ENCODE results near the gene PPP5C.

The PPP5C gene, protein sequence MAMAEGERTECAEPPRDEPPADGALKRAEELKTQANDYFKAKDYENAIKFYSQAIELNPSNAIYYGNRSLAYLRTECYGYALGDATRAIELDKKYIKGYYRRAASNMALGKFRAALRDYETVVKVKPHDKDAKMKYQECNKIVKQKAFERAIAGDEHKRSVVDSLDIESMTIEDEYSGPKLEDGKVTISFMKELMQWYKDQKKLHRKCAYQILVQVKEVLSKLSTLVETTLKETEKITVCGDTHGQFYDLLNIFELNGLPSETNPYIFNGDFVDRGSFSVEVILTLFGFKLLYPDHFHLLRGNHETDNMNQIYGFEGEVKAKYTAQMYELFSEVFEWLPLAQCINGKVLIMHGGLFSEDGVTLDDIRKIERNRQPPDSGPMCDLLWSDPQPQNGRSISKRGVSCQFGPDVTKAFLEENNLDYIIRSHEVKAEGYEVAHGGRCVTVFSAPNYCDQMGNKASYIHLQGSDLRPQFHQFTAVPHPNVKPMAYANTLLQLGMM

DNA sequence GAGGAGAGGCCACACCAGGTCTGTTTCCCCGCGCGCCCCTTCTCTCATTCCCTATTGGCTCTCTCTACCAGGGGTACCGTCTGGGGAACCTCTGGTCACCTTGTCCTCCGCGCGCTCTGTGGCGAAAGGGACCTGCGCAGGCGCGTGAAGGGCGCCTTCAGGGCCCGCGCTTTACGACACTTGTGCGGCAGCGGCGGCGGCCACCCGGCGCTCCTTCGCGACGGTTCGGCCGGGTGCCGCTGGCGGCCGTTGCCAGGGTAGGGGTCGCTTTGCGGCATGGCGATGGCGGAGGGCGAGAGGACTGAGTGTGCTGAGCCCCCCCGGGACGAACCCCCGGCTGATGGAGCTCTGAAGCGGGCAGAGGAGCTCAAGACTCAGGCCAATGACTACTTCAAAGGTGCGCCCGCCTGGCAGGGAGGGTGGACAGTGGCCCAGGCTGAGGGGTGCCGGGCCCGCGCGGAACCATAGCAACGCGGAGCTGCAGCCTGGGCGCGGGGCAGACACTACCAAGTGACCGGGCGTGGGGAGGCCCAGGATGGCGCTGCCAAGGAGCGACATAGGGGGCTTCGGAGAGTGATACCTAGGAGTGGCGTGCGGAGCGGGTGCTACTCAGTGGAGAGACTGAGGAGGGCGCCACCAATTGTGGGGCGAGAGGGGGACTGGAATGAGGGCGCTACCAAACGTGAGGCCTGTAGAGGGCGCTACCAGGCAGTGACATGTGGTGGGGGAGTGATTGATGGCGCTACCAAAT, at the start of gene PPP5C:
Gene PPP5C, plus strand, starts transcription at position 267 of the 751 bp plus-strand sequence. Its CDS starts 10 bp downstream, at position 277.
- TF ChIP-seq, protein P1, sequence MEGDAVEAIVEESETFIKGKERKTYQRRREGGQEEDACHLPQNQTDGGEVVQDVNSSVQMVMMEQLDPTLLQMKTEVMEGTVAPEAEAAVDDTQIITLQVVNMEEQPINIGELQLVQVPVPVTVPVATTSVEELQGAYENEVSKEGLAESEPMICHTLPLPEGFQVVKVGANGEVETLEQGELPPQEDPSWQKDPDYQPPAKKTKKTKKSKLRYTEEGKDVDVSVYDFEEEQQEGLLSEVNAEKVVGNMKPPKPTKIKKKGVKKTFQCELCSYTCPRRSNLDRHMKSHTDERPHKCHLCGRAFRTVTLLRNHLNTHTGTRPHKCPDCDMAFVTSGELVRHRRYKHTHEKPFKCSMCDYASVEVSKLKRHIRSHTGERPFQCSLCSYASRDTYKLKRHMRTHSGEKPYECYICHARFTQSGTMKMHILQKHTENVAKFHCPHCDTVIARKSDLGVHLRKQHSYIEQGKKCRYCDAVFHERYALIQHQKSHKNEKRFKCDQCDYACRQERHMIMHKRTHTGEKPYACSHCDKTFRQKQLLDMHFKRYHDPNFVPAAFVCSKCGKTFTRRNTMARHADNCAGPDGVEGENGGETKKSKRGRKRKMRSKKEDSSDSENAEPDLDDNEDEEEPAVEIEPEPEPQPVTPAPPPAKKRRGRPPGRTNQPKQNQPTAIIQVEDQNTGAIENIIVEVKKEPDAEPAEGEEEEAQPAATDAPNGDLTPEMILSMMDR (IDR thresholded peaks at IDR 0.05; ENCODE audit: low read depth, low read length): peak; percentile 95
- DNase-seq (ENCODE audit: low read depth, low spot score): peak; percentile 95
- in situ Hi-C loops (cut with HindIII; ENCODE audit: low sequenced_read_pairs): no loop called here
- H3K4me3 ChIP-seq (ENCODE audit: low read depth, low read length): peak within 1 kb of the TSS; percentile 92

DNA sequence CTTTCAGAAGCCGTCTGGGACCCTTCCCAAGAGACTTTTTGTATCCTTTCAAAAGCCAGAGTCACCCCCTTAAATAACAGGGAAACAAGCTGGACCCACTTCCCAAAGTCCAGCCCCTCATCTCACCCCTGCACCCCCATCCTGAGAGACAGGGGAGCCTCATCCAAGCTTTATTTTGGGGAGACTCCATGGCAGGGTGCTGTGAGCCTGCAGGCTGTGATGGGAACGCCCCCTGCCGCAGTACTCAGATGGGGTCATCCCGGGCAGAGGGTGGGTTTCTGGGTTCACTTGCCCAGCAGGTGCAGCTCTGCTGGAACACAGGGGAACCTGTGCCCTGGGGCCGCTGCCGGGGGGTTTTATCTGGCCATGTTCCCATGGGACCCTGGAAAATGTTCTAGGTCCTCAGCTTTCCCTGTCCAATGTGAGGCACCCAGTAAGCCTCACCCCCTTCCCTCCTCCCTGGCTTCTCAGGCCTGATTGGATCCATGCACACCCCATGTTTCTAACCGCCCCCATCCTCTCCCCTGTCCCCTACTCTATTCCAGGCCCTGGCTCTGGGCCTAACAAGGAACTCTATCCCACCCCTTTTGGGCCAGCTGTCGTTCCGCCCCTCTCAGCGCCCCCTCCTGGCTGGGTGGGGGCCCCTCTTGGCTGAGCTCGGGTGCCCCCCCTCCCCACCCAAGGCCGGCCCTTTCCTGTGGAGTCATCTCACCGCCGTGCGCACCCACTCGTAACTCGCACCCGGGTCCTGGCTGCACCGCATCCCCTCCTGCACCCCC, 49.0 kb upstream of the PPP5C start:
- DNase-seq (ENCODE audit: low read depth, low spot score): peak; percentile 40
- H3K4me3 ChIP-seq (ENCODE audit: low read depth, low read length): peak overlapping the region; percentile 53
- in situ Hi-C loops (cut with HindIII; ENCODE audit: low sequenced_read_pairs): no loop called here
- TF ChIP-seq, protein P1 (IDR thresholded peaks at IDR 0.05; ENCODE audit: low read depth, low read length): peak; percentile 30

DNA sequence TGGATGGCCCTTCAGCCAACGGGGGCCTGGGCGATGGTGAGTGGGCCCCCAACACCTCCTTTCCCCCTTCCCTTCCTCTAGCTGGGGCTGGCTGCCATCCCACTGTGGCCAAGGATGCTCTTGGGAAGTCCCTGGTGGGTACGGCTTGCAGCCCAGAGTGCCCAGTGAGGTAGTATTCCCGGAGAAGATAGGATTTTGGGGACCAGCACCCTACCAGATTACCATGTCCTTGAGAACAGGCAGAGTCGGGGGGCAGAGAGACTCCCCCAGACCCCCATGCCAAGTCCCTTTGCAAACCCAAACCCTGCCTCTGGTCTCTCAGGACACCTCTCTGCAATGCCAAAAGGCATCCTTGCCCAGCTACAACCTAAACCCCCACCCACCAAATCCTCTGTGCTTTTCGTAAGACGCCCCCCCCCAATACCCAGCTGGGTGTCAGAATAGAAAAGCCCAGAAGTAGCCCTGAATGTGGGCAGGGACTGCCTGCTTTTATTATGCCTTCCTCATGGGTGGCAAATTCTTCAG, 48.3 kb upstream of the PPP5C start:
- peak overlapping the region; percentile 53 for H3K4me3 ChIP-seq (ENCODE audit: low read depth, low read length)
- DNase-seq (ENCODE audit: low read depth, low spot score): no peak
- in situ Hi-C loops (cut with HindIII; ENCODE audit: low sequenced_read_pairs): no loop called here
- TF ChIP-seq, protein P1 (IDR thresholded peaks at IDR 0.05; ENCODE audit: low read depth, low read length): no peak

DNA sequence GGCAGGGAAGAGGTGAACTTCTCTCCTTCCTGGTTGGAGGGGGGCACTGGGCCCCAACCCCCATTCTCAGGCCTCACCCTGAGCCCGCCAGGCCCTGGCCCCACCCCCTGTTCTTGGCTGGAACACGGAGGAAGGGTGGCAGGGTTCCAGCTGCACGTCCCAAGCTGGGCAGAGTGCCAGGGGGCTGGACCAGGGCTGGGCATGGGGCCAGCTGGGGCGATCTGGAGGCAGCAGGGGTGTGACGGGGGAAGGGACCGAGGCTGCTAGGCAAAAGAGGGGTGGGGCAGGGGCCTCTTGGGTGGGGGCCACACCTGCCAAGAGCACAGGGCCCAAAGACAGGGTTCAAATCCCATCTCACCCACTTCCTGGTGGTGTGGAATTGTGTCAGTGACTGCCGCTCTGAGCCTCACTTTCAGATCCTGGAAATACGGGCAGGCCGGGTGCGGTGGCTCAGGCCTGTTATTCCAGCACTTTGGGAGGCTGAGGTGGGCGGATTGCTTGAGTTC, 47.8 kb upstream of the PPP5C start:
- peak overlapping the region; percentile 53 for H3K4me3 ChIP-seq (ENCODE audit: low read depth, low read length)
- TF ChIP-seq, protein P1 (IDR thresholded peaks at IDR 0.05; ENCODE audit: low read depth, low read length): no peak
- peak; percentile 92 for DNase-seq (ENCODE audit: low read depth, low spot score)
- in situ Hi-C loops (cut with HindIII; ENCODE audit: low sequenced_read_pairs): no loop called here

DNA sequence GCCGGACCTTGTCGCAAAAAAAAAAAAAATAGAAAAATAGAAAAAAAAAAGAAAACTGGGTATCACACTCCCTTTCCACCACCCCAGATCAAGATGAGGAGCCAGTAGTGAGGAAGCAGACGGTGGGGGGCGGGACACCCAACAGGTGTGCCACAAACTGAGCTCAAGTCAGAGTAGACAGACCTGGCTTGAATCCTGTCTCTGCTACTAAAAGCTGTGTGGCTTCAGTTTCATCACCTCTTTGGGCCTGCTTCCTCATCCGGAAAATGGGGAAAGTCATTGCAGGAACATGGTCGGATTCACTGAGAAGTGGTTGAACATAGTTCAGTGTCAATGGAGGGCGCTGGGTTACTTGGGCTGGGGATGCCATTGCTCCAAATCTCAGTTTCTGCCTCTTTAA, 47.2 kb upstream of the PPP5C start:
- TF ChIP-seq, protein P1 (IDR thresholded peaks at IDR 0.05; ENCODE audit: low read depth, low read length): no peak
- H3K4me3 ChIP-seq (ENCODE audit: low read depth, low read length): no peak overlapping the region
- DNase-seq (ENCODE audit: low read depth, low spot score): no peak
- in situ Hi-C loops (cut with HindIII; ENCODE audit: low sequenced_read_pairs): no loop called here

DNA sequence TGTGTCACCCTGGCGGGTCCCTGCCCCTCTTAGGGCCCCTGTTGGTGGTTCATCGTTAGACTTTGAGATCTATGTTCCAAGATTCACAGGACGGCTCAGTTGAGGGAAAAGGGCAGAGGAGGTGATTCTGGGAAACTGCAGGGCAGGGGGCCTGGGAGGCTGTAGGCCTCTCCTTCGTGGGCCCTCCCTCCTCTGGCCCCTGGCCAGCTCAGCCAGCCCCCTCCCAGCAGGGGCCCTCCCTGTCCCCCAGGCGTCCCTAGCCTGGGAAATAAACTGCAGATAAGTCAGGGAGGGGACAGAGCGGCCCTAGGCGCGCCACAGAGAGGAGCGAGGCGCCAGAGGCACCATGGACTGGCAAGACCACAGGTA, 43.6 kb upstream of the PPP5C start:
- DNase-seq (ENCODE audit: low read depth, low spot score): no peak
- in situ Hi-C loops (cut with HindIII; ENCODE audit: low sequenced_read_pairs): no loop called here
- TF ChIP-seq, protein P1 (IDR thresholded peaks at IDR 0.05; ENCODE audit: low read depth, low read length): no peak
- no peak overlapping the region for H3K4me3 ChIP-seq (ENCODE audit: low read depth, low read length)
